ENCODE data around the gene NYNRIN. TPM values are rescaled to one million over a fixed set of nuclear protein-coding genes. Genes with fewer than 3 reads are reported as not detected.

The NYNRIN gene
- total and polyA plus RNA-seq, 8 donors = 2.1 to 9.0 (median 4.3) TPM

DNA sequence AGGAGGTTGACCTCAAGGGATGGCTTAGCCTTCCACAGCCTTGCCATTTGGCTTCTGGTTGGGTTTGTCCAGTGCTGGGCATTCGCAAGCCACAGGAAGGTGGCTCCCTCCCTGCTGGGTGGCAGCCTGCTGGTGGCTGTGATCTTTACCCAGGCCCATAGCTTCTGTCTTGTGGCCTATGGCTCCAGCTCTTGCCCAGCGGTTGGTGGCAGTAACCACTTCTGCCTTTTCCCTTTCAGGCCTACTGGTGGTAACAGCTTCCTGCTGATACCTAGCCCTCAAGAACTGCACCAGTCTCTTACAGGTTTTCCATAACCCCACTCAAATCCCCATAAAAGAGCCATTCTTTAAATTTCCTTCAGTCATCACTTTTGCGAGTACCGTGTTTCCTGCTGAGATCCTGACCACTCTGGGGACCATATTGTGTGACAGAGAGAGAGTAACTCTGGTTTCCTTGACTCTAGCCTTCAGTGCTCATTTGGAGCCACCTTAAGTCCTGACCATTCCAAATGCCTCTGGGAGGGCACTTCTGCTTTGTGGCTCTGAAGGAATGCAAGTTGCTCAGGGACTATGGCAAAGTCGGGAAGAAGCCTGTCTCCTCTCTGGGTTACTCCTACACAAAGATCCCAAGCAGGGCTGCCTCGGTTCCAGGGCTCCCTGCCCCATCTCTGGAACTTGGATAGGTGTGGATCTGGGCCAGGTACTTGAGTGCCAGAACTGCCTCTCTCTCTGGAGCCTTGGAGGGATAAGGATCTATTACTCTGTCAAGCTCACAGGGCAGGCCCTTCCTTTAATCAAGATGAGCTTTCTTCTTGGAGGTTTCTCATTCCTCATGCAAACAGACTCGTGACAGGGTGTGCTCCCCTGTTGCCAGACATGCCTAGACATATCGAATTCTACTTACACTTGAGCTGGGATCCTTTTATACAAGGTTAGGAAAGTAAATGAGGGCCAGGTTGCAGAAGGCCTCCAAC, 2.9 kb upstream of the NYNRIN start:
- Histone ChIP-seq H3K27me3 (no peaks in the 10 kb centered on the region), H3K36me3 (no peaks in the 10 kb centered on the region), H3K27ac (no peak overlapping the region), H3K4me1 (peaks cover 0 to 11% (median 5%) of the 10 kb centered on the region in 3 donors), H3K4me3 (no peak overlapping the region), H3K9me3 (no peaks in the 10 kb centered on the region)
- WGBS, 2 donors = 75 to 76% methylated on average over 8 of the region's 8 CpGs
- ATAC-seq (no peak), DNase-seq (no peak), FAIRE-seq (no peak)
- TF ChIP-seq, protein P1, sequence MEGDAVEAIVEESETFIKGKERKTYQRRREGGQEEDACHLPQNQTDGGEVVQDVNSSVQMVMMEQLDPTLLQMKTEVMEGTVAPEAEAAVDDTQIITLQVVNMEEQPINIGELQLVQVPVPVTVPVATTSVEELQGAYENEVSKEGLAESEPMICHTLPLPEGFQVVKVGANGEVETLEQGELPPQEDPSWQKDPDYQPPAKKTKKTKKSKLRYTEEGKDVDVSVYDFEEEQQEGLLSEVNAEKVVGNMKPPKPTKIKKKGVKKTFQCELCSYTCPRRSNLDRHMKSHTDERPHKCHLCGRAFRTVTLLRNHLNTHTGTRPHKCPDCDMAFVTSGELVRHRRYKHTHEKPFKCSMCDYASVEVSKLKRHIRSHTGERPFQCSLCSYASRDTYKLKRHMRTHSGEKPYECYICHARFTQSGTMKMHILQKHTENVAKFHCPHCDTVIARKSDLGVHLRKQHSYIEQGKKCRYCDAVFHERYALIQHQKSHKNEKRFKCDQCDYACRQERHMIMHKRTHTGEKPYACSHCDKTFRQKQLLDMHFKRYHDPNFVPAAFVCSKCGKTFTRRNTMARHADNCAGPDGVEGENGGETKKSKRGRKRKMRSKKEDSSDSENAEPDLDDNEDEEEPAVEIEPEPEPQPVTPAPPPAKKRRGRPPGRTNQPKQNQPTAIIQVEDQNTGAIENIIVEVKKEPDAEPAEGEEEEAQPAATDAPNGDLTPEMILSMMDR (IDR thresholded peaks at IDR 0.05) = no peak
- intact Hi-C loops (cut with DNase I) = no loop called here

DNA sequence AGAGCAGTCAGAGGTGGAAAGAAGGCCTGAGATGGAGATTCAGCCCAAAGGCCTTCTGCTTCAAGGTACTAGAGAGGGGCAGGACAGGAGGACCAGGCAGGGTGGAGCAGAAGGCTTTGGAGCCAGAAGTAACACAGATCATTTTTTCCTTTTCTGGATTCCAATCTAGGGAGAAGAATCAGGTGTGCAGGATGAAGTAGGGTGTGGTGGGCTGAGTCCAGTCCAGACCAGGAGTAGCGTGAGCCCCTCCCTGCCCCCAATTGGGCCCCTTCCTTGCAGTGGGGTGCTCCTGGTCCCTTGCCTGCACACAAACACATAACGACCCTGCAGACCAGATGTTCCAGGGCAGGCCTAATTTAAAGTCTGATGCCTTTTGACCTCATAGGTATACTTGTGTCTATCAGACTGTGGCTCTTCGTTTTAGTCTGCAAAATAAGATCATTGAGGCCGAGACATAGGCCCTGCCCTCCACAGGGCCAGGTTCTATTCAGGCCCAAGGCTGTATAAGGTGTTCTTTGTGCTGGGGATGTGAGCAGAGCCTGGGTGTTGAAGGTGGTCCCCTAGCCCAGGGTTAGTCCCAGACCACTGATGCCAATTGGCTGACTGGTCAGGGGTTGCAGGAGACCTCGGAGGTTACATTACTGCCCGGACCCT, 1.0 kb upstream of the NYNRIN start:
- Histone ChIP-seq H3K9me3 (no peaks in the 10 kb centered on the region), H3K27ac (no peak overlapping the region), H3K27me3 (no peaks in the 10 kb centered on the region), H3K4me3 (no peak overlapping the region), H3K36me3 (no peaks in the 10 kb centered on the region), H3K4me1 (peaks cover 0 to 16% (median 8%) of the 10 kb centered on the region in 3 donors)
- DNase-seq (no peak), ATAC-seq (no peak), FAIRE-seq (no peak)
- TF ChIP-seq, protein P1 (IDR thresholded peaks at IDR 0.05) = no peak
- 73 to 81% methylated on average over 6 of the region's 6 CpGs for WGBS, 2 donors
- intact Hi-C loops (cut with DNase I) = no loop called here

DNA sequence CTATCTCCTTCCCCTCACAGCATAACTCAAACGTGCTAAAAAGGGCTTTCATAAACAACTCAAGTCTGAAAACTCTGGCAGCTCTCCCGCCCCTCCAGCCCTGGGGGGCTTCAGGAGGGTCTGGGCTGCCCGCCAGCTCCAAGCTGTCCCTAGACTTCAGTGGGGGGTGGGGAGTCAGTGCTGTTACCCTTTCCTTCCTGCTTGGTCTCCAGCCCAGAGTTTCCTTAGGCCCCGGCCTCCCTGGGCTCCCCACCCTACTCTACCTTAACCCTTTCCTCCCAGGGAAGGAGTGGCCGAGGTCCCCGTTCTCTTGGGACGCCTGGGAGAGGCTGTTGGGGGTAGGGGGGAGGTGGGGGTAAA, 530 bp upstream of the NYNRIN start:
- peaks cover 0 to 21% (median 13%) of the 10 kb centered on the region in 3 donors for H3K4me1 ChIP-seq
- H3K4me3 ChIP-seq = peak overlapping the region in 2 of 4 donors; percentile 63 to 80
- peak; percentile 26 to 47 (median 37) for ATAC-seq
- TF ChIP-seq, protein P1 (IDR thresholded peaks at IDR 0.05) = no peak
- H3K9me3 ChIP-seq = no peaks in the 10 kb centered on the region
- intact Hi-C loops (cut with DNase I) = no loop called here
- DNase-seq = no peak
- H3K27me3 ChIP-seq = no peaks in the 10 kb centered on the region
- 49 to 57% methylated on average over 7 of the region's 7 CpGs for WGBS, 2 donors
- peak overlapping the region in 1 of 4 donors; percentile 41 for H3K27ac ChIP-seq
- no peak for FAIRE-seq
- no peaks in the 10 kb centered on the region for H3K36me3 ChIP-seq

DNA sequence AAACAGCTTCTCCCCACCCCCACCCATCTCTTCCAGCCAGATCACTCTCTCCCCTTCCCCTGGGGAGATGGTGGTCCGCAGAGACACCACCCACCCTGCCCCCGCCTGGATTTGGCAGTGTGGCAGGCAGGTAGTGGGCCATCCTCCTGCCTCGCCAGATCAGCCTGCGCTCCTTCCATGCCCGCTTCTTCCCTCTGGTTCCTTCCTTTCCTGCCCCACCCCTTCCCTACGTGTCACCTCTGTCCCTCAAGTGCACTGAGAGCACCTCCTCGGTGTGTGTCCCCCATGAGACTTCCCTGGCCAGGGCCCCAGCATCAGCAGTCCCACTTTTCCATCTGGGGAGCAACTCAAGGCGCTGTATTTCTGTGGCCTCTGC, 632 bp downstream of the NYNRIN start:
- DNase-seq = no peak
- Histone ChIP-seq H3K4me3 (peak overlapping the region; percentile 29 to 80 (median 57)), H3K4me1 (peaks cover 0 to 21% (median 13%) of the 10 kb centered on the region in 3 donors), H3K27me3 (no peaks in the 10 kb centered on the region), H3K9me3 (no peaks in the 10 kb centered on the region), H3K27ac (peak overlapping the region in 1 of 4 donors; percentile 39), H3K36me3 (no peaks in the 10 kb centered on the region)
- intact Hi-C loops (cut with DNase I) = no loop called here
- no peak for FAIRE-seq
- ATAC-seq = peak; percentile 12 to 31 (median 20)
- WGBS, 2 donors = 54 to 59% methylated on average over 6 to 8 of the region's 8 CpGs
- TF ChIP-seq, protein P1 (IDR thresholded peaks at IDR 0.05) = no peak

Measured in pancreas (tissue), 10 donors.